GM18511 (cell line): ENCODE results near the gene CAPG.
A peak's percentile ranks its signal among the peaks of the same experiment; 100 is the strongest.
"Not testable (repeated sequence)": the region's sequence is repeated elsewhere in the genome, so short reads cannot be mapped to it uniquely, and the experiment has no call there.

ENCODE experiments used
- ATAC-seq: cut with Tn5 transposase; IDR thresholded peaks from one replicate; pipeline ENCODE4 v1.9.1; 2021; ENCODE audit warnings: mild to moderate bottlenecking, moderate library complexity; ENCODE audit not compliant: unreplicated experiment

CAPG gene

GRCh38 chr2:85409845-85410583 is at the start of gene CAPG:
TSS of gene CAPG (minus strand) at chr2:85410366. CDS start at chr2:85402145, 8,221 bp downstream.
- peak; percentile 74 for ATAC-seq

- ATAC-seq = no peak
Observed at GRCh38 chr2:85459771-85460170, 49.6 kb upstream of the CAPG start.

- ATAC-seq = no peak
Observed at GRCh38 chr2:85458601-85459563, 48.7 kb upstream of the CAPG start.

- no peak for ATAC-seq
Observed at GRCh38 chr2:85457877-85458316, 47.7 kb upstream of the CAPG start.

GRCh38 chr2:85457043-85457442 is 46.9 kb upstream of the CAPG start:
- ATAC-seq = no peak

GRCh38 chr2:85455552-85456090 is 45.5 kb upstream of the CAPG start:
- ATAC-seq = no peak

- no peak for ATAC-seq
Observed at GRCh38 chr2:85453571-85453970, 43.4 kb upstream of the CAPG start.

GRCh38 chr2:85452237-85452636 is 42.1 kb upstream of the CAPG start:
- no peak for ATAC-seq

GRCh38 chr2:85449214-85449588 is 39.0 kb upstream of the CAPG start:
- no peak for ATAC-seq

- no peak for ATAC-seq
Observed at GRCh38 chr2:85448461-85449213, 38.5 kb upstream of the CAPG start.

- ATAC-seq = no peak
Observed at GRCh38 chr2:85447222-85447585, 37.0 kb upstream of the CAPG start.

GRCh38 chr2:85446296-85447221 is 36.4 kb upstream of the CAPG start:
- ATAC-seq = no peak

- no peak for ATAC-seq
Observed at GRCh38 chr2:85445316-85446295, 35.4 kb upstream of the CAPG start.

GRCh38 chr2:85444629-85445172 is 34.5 kb upstream of the CAPG start:
- no peak for ATAC-seq

GRCh38 chr2:85441864-85442263 is 31.7 kb upstream of the CAPG start:
- no peak for ATAC-seq

GRCh38 chr2:85440729-85441128 is 30.6 kb upstream of the CAPG start:
- no peak for ATAC-seq

- ATAC-seq = no peak
Observed at GRCh38 chr2:85439986-85440385, 29.8 kb upstream of the CAPG start.

- ATAC-seq = not testable (repeated sequence)
Observed at GRCh38 chr2:85439569-85439968, 29.4 kb upstream of the CAPG start.
